Choroid plexus epithelial cell (primary cell): ENCODE data around the gene SPTBN4.

Experiments
- DNase-seq: peaks from one replicate; pipeline ENCODE4 v3.0.0-alpha.2; 2010; ENCODE audit warnings: low read depth
- H3K4me3 ChIP-seq: 2 replicates; pipeline ENCODE4 v1.5.1; 2011; ENCODE audit warnings: low read depth, mild to moderate bottlenecking, control low read depth, low read length, moderate library complexity
- TF ChIP-seq, protein P1 (sequence below): conservative IDR thresholded peaks from 2 replicates; pipeline ENCODE4 v1.5.1; 2011; ENCODE audit warnings: low read depth, mild to moderate bottlenecking, control low read depth, inconsistent platforms, low read length, moderate library complexity

Gene SPTBN4

DNA sequence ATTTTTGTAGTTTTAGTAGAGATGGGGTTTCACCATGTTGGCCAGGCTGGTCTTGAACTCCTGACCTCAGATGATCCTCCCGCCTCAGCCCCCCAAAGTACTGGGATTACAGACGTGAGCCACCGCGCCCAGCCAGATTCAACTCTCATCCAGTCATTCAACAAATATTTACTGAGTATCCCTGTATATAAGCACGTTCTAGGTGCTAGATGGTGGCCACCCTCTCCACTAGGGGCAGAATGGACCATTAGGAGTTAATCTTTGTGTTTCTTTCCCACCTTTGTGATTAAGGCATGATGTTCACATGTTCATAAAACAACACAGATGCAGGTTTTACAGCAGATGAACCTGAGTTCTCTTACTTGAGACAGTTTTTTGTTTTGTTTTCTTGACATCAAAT is 117.2 kb downstream of the SPTBN4 start:
- TF ChIP-seq, protein P1, sequence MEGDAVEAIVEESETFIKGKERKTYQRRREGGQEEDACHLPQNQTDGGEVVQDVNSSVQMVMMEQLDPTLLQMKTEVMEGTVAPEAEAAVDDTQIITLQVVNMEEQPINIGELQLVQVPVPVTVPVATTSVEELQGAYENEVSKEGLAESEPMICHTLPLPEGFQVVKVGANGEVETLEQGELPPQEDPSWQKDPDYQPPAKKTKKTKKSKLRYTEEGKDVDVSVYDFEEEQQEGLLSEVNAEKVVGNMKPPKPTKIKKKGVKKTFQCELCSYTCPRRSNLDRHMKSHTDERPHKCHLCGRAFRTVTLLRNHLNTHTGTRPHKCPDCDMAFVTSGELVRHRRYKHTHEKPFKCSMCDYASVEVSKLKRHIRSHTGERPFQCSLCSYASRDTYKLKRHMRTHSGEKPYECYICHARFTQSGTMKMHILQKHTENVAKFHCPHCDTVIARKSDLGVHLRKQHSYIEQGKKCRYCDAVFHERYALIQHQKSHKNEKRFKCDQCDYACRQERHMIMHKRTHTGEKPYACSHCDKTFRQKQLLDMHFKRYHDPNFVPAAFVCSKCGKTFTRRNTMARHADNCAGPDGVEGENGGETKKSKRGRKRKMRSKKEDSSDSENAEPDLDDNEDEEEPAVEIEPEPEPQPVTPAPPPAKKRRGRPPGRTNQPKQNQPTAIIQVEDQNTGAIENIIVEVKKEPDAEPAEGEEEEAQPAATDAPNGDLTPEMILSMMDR: peak; percentile 51

DNA sequence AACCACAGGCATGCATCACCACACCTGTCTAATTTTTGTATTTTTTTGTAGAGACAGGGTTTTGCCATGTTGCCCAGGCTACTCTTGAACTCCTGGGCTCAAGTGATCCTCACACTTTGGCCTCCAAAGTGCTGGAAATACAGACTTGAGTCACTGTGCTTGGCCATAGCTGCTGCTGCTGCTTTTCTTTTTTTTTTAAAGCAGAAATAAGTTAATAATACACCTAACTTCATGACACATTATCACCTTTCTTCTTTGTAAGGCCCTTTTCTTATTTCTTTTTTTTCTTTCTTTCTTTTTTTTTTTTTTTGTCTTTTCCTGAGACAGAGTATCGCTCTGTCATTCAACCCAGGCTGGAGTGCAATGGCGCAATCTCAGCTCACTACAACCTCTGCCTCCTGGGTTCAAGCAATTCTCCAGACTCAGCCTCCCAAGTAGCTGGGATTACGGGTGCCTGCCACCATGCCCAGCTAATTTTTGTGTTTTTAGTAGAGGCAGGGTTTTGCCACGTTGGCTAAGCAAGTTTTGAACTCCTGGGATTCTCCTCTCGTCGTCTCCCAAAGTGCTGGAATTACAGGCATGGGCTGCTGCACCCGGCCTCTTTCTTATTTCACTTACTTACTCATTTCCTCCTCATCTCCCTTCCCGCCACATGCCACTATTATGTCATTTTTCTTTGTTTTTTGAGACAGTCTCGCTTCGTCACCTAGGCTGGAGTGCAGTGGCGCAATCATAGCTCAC is 118.6 kb downstream of the SPTBN4 start:
- DNase-seq: peak; percentile 58
- TF ChIP-seq, protein P1: no peak
- no peak overlapping the region for H3K4me3 ChIP-seq

More for the DNA sequence above, 117.2 kb downstream of the SPTBN4 start:
- no peak for DNase-seq
- no peak overlapping the region for H3K4me3 ChIP-seq

- H3K4me3 ChIP-seq: no peak overlapping the region
- TF ChIP-seq, protein P1: no peak
- DNase-seq: no peak
Observed at GRCh38 chr19:40585982-40586422, 119.2 kb downstream of the SPTBN4 start.

DNA sequence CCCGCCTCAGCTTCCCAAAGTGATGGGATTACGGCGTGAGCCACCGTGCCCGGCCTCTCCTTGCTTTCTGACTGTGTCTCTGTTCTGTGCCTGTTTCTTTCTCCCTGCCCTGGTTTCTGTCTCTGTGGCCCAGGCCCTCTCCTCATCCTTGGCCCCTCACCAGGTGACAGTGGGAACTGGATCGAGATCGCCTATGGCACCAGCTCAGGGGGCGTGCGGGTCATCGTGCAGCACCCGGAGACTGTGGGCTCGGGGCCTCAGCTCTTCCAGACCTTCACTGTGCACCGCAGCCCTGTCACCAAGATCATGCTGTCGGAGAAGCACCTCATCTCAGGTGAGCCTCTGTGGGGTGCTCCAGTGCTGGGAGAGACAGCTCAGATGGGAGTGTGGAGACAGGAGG is 119.8 kb downstream of the SPTBN4 start:
- DNase-seq: no peak
- TF ChIP-seq, protein P1: no peak
- no peak overlapping the region for H3K4me3 ChIP-seq

GRCh38 chr19:40588110-40588854 is 121.5 kb downstream of the SPTBN4 start:
- H3K4me3 ChIP-seq: no peak overlapping the region
- DNase-seq: peak; percentile 42
- TF ChIP-seq, protein P1: no peak

- no peak overlapping the region for H3K4me3 ChIP-seq
- no peak for DNase-seq
- TF ChIP-seq, protein P1: no peak
Observed at GRCh38 chr19:40588926-40589569, 122.2 kb downstream of the SPTBN4 start.
